CD4-positive, alpha-beta T cell (primary cell): ENCODE results near the gene GOLGA6C. TPM values are rescaled to one million over a fixed set of nuclear protein-coding genes. Genes with fewer than 3 reads are reported as not detected.
"Not testable (repeated sequence)": the region's sequence is repeated elsewhere in the genome, so short reads cannot be mapped to it uniquely, and the experiment has no call there.

ENCODE experiments used
- ATAC-seq: fragments of 200-7000 bp; cut with Tn5 transposase; one replicate; pipeline ENCODE4 v1.10.0; 2022; ENCODE audit warnings: mild to moderate bottlenecking; ENCODE audit not compliant: poor library complexity
- CTCF ChIA-PET: fragments of 350-600 bp; sonication (Branson Sonifier 250); formaldehyde crosslinking; loops from one replicate; lab custom pipeline; 2021; ENCODE audit warnings: antibody characterized with exemption, inconsistent platforms; lab: Charles Lee
- POLR2A ChIA-PET: fragments of 350-600 bp; sonication (Branson Sonifier 250); formaldehyde crosslinking; loops from one replicate; lab custom pipeline; 2021; ENCODE audit warnings: antibody characterized with exemption, inconsistent platforms; lab: Charles Lee
- DNase-seq, 14 experiments: peaks; one replicate each; pipeline ENCODE4 v3.0.0-alpha.2; 2013 to 2020; ENCODE audit warnings: mixed read lengths in 2 of 14
- H3K27ac ChIP-seq, 2 donors: one replicate each; pipeline versions ENCODE4 v1.5.1 to v1.7.0; 2013; ENCODE audit warnings: low read length in 2 of 2, low read depth in 1 of 2, mild to moderate bottlenecking in 1 of 2
- H3K27me3 ChIP-seq, 2 experiments: 1 replicate in 1 of 2; 2 replicates in 1 of 2; pipeline versions ENCODE4 v1.6.1 to v1.7.0; 2013; ENCODE audit warnings: low read length in 2 of 2, control low read depth in 1 of 2, mild to moderate bottlenecking in 1 of 2, moderate library complexity in 1 of 2; ENCODE audit not compliant: insufficient read depth in 2 of 2, control insufficient read depth in 1 of 2
- H3K36me3 ChIP-seq: one replicate; pipeline ENCODE4 v1.6.1; 2013; ENCODE audit warnings: low read length, control low read depth; ENCODE audit not compliant: insufficient read depth
- H3K4me1 ChIP-seq: one replicate; pipeline ENCODE4 v1.6.1; 2013; ENCODE audit warnings: low read length, control low read depth; ENCODE audit not compliant: insufficient read depth
- H3K4me3 ChIP-seq: one replicate; pipeline ENCODE4 v1.5.1; 2013; ENCODE audit warnings: mild to moderate bottlenecking, low read length, moderate library complexity
- H3K9me3 ChIP-seq, 2 experiments: 1 replicate in 1 of 2; 2 replicates in 1 of 2; pipeline versions ENCODE4 v1.6.1 to v1.7.0; 2013; ENCODE audit warnings: low read length in 2 of 2, mild to moderate bottlenecking in 2 of 2, control low read depth in 1 of 2, moderate library complexity in 1 of 2; ENCODE audit not compliant: control insufficient read depth in 1 of 2, insufficient read depth in 1 of 2
- H3K27ac Mint-ChIP-seq: one replicate; pipeline ENCODE4 v1.8.0; 2020; ENCODE audit warnings: mixed read lengths
- H3K27me3 Mint-ChIP-seq: one replicate; pipeline ENCODE4 v1.8.0; 2021; ENCODE audit warnings: mixed read lengths
- H3K36me3 Mint-ChIP-seq: one replicate; pipeline ENCODE4 v1.8.0; 2021; ENCODE audit warnings: low read depth, mixed read lengths
- H3K4me1 Mint-ChIP-seq: one replicate; pipeline ENCODE4 v1.8.0; 2021; ENCODE audit warnings: low read depth, mixed read lengths
- H3K4me3 Mint-ChIP-seq: one replicate; pipeline ENCODE4 v1.8.0; 2020; ENCODE audit warnings: mild to moderate bottlenecking, mixed read lengths
- H3K9me3 Mint-ChIP-seq: one replicate; pipeline ENCODE4 v1.8.0; 2020; ENCODE audit warnings: mixed read lengths
- CTCF ChIP-seq: fragments of 200-600 bp; IDR thresholded peaks from one replicate; pipeline ENCODE4 v1.8.0; 2022; ENCODE audit warnings: antibody characterized with exemption, mild to moderate bottlenecking
- intact Hi-C, 2 experiments: fragments of 100-400 bp; cut with DNase I in 1 of 2; cut with micrococcal nuclease in 1 of 2; formaldehyde crosslinking; loops; one replicate each; pipeline versions ENCODE4 v1.15.1 to v1.9.0; 2023 to 2025; cut with DNase I, micrococcal nuclease
- total RNA-seq, 174 experiments: library from RNA in 2 of 174; stranded (reverse) in 2 of 174; gene quantifications; one replicate each; pipeline ENCODE4 v1.2.3 and lab custom pipeline; 2021 to 2026

The GOLGA6C gene
- total RNA-seq, 2 experiments from 2014 or later, result not detected

- H3K27me3 ChIP-seq, result peaks cover 3 to 4% of the 10 kb centered on the region in 2 experiments
- no peaks in the 10 kb centered on the region for H3K9me3 ChIP-seq
- no peak overlapping the region for H3K27ac Mint-ChIP-seq
- H3K9me3 Mint-ChIP-seq, result no peaks in the 10 kb centered on the region
- DNase-seq, result no peak
- ChIA-PET POLR2A (no interaction called here), CTCF (no interaction called here)
- H3K4me3 ChIP-seq, result no peak overlapping the region
- H3K4me1 Mint-ChIP-seq, result no peaks in the 10 kb centered on the region
- no peaks in the 10 kb centered on the region for H3K36me3 ChIP-seq
- TF ChIP-seq CTCF, result no peak
- no peak for ATAC-seq
- no peak overlapping the region for H3K4me3 Mint-ChIP-seq
- H3K27me3 Mint-ChIP-seq, result peaks cover 5% of the 10 kb centered on the region
- H3K4me1 ChIP-seq, result no peaks in the 10 kb centered on the region
- H3K27ac ChIP-seq, result no peak overlapping the region
- no peaks in the 10 kb centered on the region for H3K36me3 Mint-ChIP-seq
- intact Hi-C loops, result no loop called here
These were observed 20.0 kb upstream of the GOLGA6C start for GRCh38 chr15:75238150-75238549.

GRCh38 chr15:75245741-75246140 lies 12.4 kb upstream of the GOLGA6C start:
- H3K4me1 ChIP-seq, H3K4me1 Mint-ChIP-seq, H3K36me3 Mint-ChIP-seq, H3K4me3 Mint-ChIP-seq, CTCF ChIA-PET, H3K36me3 ChIP-seq, POLR2A ChIA-PET, DNase-seq, H3K9me3 Mint-ChIP-seq, H3K27ac ChIP-seq, H3K27ac Mint-ChIP-seq, H3K9me3 ChIP-seq, H3K4me3 ChIP-seq, ATAC-seq, H3K27me3 ChIP-seq, intact Hi-C loops: not testable (repeated sequence)
- H3K27me3 Mint-ChIP-seq, result peaks cover 11% of the 10 kb centered on the region

GRCh38 chr15:75248991-75249390 lies 9.1 kb upstream of the GOLGA6C start:
- H3K4me3 Mint-ChIP-seq, H3K27ac ChIP-seq, intact Hi-C loops, H3K4me1 Mint-ChIP-seq, POLR2A ChIA-PET, H3K4me3 ChIP-seq, H3K27me3 ChIP-seq, DNase-seq, H3K9me3 Mint-ChIP-seq, CTCF ChIA-PET, H3K27ac Mint-ChIP-seq, H3K4me1 ChIP-seq, H3K9me3 ChIP-seq, ATAC-seq, H3K36me3 ChIP-seq, H3K36me3 Mint-ChIP-seq: not testable (repeated sequence)
- peaks cover 11% of the 10 kb centered on the region for H3K27me3 Mint-ChIP-seq

- ChIA-PET POLR2A (no interaction called here), CTCF (no interaction called here)
- ATAC-seq (no peak), DNase-seq (no peak)
- Mint-ChIP-seq H3K27ac (no peak overlapping the region), H3K36me3 (no peaks in the 10 kb centered on the region), H3K4me1 (no peaks in the 10 kb centered on the region), H3K4me3 (no peak overlapping the region), H3K27me3 (peaks cover 11% of the 10 kb centered on the region), H3K9me3 (no peaks in the 10 kb centered on the region)
- H3K27me3 ChIP-seq, result no peaks in the 10 kb centered on the region
- H3K27ac ChIP-seq, result no peak overlapping the region
- intact Hi-C loops, result no loop called here
- H3K9me3 ChIP-seq, result no peaks in the 10 kb centered on the region
- H3K36me3 ChIP-seq, result no peaks in the 10 kb centered on the region
- no peaks in the 10 kb centered on the region for H3K4me1 ChIP-seq
- no peak overlapping the region for H3K4me3 ChIP-seq
- TF ChIP-seq CTCF, result no peak
These were observed 8.4 kb upstream of the GOLGA6C start for GRCh38 chr15:75249726-75250125.

GRCh38 chr15:75251343-75251742 lies 6.8 kb upstream of the GOLGA6C start:
- H3K4me3 Mint-ChIP-seq, H3K9me3 Mint-ChIP-seq, DNase-seq, intact Hi-C loops, POLR2A ChIA-PET, H3K27ac ChIP-seq, H3K36me3 Mint-ChIP-seq, H3K36me3 ChIP-seq, H3K27me3 ChIP-seq, ATAC-seq, CTCF ChIA-PET, H3K27ac Mint-ChIP-seq, H3K4me1 Mint-ChIP-seq, H3K9me3 ChIP-seq, H3K4me1 ChIP-seq, H3K27me3 Mint-ChIP-seq, H3K4me3 ChIP-seq: not testable (repeated sequence)

- H3K9me3 Mint-ChIP-seq, H3K27me3 ChIP-seq, H3K27me3 Mint-ChIP-seq, H3K4me1 Mint-ChIP-seq, H3K4me3 Mint-ChIP-seq, intact Hi-C loops, H3K27ac ChIP-seq, DNase-seq, H3K27ac Mint-ChIP-seq, POLR2A ChIA-PET, H3K9me3 ChIP-seq, ATAC-seq, H3K4me3 ChIP-seq, H3K36me3 ChIP-seq, CTCF ChIA-PET, H3K4me1 ChIP-seq, H3K36me3 Mint-ChIP-seq: not testable (repeated sequence)
These were observed 5.8 kb upstream of the GOLGA6C start for GRCh38 chr15:75252285-75252684.
